HG03135 (cell line): ENCODE data around the gene COL8A2.

Experiments used
- ATAC-seq: cut with Tn5 transposase; IDR thresholded peaks from one replicate; pipeline ENCODE4 v1.9.1; 2021; ENCODE audit warnings: mild to moderate bottlenecking, moderate library complexity; ENCODE audit not compliant: unreplicated experiment

Gene COL8A2

GRCh38 chr1:36137776-36138175 lies 12.8 kb upstream of the COL8A2 start:
- ATAC-seq: no peak

- ATAC-seq: no peak
These were observed 12.2 kb upstream of the COL8A2 start for GRCh38 chr1:36137226-36137625.

DNA sequence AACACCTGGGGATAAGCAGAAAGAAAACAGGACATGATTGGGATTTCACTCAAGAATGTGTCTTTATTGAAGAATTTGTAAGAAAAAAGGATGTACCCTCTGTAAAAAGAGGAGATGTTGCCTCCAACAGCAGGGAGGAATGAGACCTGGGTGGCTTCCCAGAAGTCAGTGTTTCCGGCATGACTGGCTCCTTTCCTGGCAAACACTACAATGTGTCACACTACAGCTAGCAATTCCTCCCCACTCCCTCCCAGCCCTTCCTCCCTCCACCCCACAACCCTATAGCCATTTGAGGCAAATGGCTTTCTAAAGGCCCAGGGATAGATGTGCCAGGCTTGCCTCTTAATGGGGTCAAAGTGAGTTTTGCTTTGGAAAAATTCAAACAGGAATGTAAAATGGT lies 11.5 kb upstream of the COL8A2 start:
- ATAC-seq: no peak

DNA sequence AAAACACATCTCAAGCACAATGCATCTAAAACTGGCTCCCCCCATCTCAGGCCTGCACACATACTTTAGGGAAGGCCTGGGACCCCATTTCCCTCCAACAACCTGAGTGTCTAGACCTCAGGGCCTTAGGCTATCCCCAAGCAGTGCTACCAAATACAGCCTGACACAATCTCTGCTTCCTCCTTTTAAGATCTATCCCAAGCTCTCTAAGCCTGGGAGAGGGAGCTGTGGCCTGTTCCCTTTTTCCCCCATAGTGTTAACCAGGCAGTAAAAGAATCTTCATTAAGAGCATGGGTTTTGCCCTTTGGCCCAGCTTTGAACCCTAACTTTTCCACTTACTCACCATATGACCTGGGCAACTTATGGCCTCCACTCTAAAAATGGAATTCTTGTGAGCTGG lies 10.8 kb upstream of the COL8A2 start:
- ATAC-seq: no peak

- no peak for ATAC-seq
These were observed 10.3 kb upstream of the COL8A2 start for GRCh38 chr1:36135330-36135667.

DNA sequence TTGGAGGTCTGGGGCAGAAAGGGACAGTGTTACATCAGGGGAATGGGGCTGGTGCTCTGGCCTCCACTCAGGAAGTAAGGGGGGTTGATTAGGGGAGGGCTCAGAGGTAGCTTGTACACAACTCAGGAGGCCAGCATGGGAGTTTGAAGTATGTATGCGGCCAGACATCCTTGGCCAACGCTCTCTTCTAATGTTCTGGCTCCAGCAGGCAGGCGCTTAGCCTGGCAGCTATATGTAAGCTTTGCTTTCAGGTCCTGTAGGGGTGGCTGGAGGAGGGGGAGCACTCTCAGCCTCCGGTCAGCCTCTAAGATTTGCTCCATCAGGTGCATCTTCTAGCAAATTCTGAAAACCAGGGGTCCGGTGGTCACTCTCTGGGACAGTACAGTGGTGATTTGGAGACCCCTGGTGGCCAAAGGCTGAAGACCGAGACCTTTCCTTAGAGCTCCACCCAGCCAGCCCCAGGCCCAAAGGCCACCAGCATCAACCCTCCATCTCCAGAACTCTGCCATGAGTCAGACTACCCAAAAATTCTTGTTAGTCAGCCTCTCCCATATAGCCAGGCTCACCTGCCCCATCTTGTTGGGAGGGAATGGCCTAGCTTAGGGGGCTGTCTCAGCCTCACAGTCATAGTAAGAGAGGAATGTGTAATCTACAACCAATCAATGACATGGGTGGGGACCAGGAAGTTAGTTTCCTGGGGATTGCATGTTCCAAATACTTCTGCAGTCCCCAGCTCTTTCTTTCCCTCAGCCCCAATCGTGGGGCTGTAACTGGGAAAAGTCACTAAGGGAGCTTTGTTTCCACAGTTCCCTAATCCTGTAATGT lies 9.7 kb upstream of the COL8A2 start:
- ATAC-seq: no peak

- ATAC-seq: no peak
These were observed 9.0 kb upstream of the COL8A2 start for GRCh38 chr1:36134031-36134430.

DNA sequence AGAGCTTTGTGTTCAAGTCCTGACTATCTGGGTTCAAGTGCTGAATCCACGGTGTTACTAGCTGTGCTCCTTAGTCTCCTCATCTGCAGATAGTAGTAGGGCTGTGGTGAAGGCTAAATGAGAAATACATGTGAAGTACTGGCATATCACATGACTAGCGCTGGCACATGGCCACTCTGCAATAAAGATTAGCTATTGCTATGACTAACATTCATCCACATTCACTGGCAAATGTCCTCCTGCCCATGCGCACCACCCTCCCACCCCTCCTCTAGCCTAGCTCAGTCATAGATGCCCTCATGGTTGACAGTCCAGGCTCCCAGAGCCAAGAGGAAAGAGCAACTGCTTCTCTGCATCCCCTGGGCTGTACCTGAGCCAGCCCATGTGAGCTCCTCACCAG lies 8.5 kb upstream of the COL8A2 start:
- ATAC-seq: no peak

DNA sequence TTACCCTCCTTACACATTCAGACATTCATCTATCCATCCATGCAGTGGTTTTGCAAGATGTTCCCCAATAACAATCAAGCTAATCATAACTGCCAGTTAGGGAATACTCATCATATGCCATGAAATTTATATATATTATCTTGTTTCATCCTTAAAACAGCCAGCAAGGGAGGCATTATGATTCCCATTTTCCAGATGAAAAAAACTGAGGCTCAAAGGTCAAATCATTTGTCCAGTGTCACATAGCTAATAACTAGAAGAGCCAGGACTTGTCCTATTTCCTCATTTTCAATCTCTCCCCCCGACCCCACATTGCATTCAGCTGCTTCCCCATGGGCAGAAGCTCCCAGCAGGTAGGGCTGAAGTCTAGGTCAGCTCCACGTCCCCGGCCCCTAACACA lies 7.0 kb upstream of the COL8A2 start:
- ATAC-seq: no peak

GRCh38 chr1:36128905-36129206 lies 3.8 kb upstream of the COL8A2 start:
- ATAC-seq: no peak

DNA sequence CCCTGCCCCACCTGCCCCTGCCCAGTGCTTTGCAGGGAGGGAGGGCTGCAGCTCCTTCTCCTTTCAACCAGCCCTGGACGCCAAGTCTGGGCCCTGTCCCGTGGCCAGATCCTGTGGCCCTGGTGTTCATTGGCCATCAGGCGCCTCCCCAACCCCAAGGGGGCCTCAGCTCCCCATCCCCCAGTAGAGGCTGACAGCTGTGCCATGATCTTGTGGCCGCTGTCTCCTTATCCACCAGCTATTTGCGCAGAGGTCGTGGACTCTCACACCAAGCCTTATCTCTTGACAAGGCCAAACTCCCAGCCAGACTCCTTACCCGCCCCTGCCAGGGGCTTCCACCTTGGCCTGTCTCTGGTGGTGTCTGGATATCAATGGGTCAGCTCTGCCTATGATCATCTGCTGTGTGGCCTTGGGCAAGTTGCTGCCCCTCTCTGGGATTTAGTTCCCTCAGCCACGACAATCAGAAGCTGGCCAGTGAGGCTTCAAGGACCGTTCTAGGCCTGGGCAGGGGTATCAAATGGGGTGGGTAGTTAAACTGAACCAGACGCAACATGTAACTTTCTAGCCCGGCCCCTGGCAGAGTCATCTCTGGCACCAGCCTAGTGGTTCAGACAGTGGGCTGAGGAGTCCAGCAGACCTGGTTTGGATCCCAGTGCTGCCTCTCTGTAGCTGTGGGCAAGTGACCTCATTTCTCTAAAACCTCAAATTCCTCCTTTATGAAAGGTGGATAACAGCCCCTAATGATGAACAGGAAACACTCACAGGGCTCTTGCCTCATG lies 3.3 kb upstream of the COL8A2 start:
- no peak for ATAC-seq

DNA sequence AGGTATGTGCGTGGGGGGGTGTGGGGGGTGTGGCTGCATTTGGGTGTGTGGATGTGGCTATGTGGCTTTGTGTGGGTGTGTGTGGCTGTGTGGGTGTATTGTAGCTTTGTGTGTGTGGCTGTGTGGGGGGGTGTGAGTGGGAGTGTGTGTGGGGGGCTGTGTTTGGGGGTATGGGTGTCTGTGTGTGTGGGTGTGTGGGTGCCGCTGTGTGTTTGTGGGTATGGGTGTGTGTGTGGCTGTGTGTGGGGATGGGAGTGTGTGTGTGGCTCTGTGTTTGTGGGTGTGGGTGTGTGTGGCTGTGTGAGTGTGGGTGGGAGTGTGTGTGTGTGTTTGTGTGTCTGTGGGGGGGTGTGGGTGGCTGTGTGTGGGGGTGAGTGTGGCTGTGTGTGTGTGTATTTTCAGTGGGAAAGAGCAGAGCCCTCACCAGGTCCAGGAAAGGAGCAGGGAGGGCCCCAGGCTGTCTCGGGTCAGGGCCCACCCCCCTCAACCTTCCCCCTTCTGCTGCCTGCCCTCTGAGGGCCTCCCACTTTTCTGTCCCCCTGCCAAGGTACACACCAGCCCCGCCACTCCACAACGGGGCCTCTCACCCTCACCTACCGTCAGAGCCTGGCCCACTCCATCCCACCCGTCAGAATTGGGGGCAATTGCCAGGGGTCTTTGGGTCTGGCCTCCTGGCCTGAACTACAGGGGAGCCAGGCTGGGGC lies 1.9 kb upstream of the COL8A2 start:
- no peak for ATAC-seq

DNA sequence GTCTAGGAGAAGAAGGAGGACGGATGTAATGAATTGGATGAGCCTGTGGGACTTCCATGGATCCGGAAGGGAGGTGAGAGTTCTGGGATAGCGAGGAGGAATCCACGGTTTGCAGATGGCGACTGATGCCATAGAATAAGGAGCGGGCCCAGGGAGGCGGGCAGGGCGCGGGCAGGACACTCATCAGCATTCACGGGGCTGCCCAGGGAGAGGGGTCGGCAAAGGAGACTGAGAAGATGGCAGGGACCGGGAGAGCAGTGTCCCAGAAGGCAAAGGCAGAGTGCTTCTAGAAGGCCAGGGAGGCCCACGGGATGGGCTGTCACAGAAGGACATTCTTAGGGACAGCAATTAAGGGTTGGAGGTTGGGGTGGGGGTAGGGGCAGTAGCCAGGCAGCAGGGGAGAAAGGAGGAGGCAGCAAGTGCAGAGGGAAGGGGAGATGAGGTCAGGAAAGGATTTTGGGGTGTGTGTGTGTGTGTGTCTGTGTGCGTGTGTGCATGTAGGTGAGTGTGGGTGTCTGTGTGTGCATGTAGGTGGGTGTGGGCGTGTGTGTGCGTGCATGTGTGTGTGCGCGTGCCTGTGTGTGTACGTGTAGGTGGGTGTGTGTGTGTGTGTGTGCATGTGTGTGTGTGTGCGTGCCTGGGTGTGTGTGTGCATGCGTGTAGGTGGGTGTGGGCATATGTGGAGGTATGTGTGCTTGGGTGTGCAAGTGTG lies 1.1 kb upstream of the COL8A2 start:
- ATAC-seq: no peak

DNA sequence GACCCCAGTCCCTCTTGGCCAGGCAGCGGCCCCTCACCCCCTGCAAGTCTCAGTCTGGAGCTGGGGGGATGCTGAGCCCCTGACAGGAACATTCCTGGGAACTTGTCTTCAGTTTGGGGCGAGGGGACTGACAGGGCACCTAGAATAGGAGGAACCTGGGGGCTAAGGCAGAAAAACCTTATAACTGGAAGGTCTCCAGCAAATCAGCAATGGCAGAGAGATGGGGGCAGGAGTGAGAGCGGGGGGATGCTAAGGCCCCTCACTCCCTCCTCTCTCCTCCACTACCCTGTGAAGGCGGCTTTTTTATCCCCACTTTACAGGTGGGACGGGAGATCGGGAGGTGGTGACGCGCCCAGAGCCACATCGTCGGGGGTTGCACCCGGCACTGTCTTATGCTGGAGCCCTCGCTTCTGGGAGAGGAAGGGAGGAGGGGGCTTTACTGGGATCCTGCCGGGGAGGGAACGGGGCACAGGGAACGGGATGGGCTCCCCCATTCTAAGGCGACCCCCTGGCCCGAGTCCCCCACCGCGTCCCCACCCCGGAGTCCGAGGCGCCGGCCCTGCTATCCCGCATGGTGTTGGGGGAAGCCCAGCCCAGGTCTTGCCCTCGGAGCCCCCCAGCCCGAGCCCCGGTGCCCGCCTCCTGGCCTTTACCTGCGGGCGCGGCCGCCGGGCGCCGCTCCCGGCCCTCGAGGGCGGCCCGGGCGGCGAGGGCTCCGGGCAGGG lies 456 bp downstream of the COL8A2 start:
- no peak for ATAC-seq

- no peak for ATAC-seq
These were observed 1.7 kb downstream of the COL8A2 start for GRCh38 chr1:36123356-36123755.

DNA sequence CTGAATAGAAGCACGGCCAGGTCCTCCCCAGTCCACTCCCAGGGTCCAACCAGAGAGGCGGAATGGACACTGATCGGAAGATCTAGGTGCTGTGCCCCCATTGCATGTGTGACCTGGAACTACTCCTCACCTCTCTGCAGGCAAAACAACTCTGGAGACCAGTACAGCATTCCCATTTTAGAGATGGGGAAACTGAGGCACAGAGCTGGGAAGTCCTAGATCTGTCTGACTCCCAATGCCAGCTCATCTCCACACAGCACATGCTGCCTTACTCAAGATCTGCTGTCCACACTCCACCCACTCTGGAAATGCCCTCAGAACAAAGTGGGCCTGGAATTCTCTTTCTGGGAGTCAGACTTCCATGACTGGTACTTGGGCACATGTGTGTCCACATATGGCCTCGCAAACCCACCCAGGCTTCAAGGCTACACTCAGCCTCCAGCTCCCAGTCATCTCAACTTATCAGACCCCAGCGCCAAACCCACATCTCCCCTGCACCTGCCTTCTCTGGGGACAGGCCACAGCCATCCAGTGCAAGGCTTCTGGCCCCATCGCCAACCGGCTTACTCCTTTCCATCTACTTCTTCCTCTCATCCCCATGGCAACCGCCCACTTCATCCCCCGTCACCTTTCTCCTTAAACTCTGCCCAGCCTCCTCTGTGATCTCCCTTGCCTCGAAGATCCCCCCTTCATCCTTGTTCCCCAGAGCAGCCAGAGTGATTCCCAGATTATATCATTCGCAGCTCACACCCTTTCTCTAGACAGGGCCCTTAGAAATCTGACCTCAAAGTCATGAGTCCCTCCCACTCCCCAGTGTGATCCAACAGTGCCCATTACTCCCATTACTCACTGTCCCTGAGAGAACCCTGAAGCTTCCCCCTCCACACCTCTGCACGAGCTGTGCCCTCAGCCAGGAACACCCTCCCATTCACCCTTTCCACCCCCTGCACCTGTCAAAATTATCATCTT lies 2.7 kb downstream of the COL8A2 start:
- no peak for ATAC-seq

- ATAC-seq: no peak
These were observed 5.6 kb downstream of the COL8A2 start for GRCh38 chr1:36119456-36119855.

GRCh38 chr1:36118447-36119204 lies 6.4 kb downstream of the COL8A2 start:
- ATAC-seq: no peak

- ATAC-seq: no peak
These were observed 8.1 kb downstream of the COL8A2 start for GRCh38 chr1:36116901-36117300.
